ENCODE results near the gene ZNF362. TPM values are rescaled to one million over a fixed set of nuclear protein-coding genes. Genes with fewer than 3 reads are reported as not detected.

Gene ZNF362
- polyA plus RNA-seq, 1 experiment: 9.0 TPM

DNA sequence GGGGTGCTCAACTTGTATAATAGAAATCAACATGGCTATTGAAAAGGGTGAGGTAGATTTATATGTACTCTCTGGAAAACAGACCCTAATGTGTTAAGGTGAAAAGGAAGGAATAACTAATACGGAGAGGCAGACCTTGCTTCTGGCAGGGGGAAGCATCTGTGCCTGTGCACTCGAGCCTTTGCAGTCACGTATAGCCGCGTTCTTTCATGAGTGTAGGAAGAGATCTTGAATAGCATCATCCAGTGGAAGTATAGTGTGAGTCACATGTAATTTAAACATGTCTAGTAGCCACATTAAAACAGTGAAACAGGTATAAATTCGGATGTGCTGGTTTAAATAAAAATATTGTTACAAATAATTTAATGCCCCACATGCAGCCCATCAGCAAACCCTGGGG lies 61.7 kb downstream of the ZNF362 start:
- no peaks in the 10 kb centered on the region for H3K27me3 ChIP-seq (ENCODE audit: control insufficient read depth, insufficient read depth, low read length)
- no peak for TF ChIP-seq CTCF (IDR thresholded peaks at IDR 0.05; ENCODE audit: low read depth, low read length)
- no peak overlapping the region for H3K27ac ChIP-seq (ENCODE audit: low read depth, low read length)
- ChIA-PET POLR2A (no interaction called here), CTCF (interaction anchor here (1.5 to 2.1 kb wide), 2 partner anchors 13 to 153 kb away, joined by 3 to 6 read pairs; no protein-coding TSS in a partner anchor)
- no peak for DNase-seq (ENCODE audit: low read depth, low spot score)
- no peak overlapping the region for H3K4me3 ChIP-seq (ENCODE audit: low read depth, low read length)
- no peaks in the 10 kb centered on the region for H3K9me3 ChIP-seq (ENCODE audit: control insufficient read depth, insufficient read depth, low read length)

DNA sequence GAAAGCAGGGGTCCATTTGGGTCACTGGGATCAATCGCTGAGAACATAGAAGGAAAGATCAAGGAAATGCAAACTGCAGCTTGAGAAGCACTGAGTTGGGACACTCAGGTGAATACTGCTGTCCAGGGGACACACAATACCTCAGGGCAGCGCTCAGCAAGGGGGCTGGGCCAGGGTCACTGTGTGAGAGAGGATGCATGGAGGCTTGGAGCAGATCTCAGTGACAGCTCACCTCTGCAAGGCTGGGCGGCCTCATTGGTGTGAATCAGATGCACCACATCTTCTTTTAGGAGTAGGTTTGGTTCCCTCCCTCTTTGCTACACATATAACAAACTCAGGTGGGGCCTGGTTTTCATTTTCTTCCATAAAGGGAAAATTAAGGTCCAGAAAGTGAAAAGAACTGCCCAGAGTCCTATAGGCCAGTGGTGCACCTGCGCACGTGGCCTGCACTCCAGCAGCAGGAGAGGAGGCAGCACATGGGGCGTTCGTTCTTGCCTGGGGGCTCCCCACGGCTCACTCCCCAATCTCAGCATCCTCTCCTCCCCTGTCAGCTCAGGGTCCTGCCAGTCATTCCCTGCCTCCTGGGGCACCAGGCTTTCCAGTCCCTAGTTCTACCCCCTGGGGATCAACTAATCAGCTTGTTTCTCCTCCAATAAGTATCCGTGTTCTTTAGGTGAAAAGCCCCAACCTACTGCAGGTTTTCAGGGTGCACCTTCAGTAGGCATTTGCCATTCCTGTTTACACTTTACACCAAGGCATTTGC lies 63.1 kb downstream of the ZNF362 start:
- Histone ChIP-seq H3K9me3 (ENCODE audit: control insufficient read depth, insufficient read depth, low read length) (no peaks in the 10 kb centered on the region), H3K4me3 (ENCODE audit: low read depth, low read length) (no peak overlapping the region), H3K27me3 (ENCODE audit: control insufficient read depth, insufficient read depth, low read length) (no peaks in the 10 kb centered on the region), H3K27ac (ENCODE audit: low read depth, low read length) (no peak overlapping the region)
- CTCF ChIA-PET: interaction anchor here (2.3 to 3.2 kb wide), 2 partner anchors 24 to 152 kb away, joined by 11 to 12 read pairs; no protein-coding TSS in a partner anchor
- POLR2A ChIA-PET: interaction anchor here (1.5 kb wide), 1 partner anchor 28 kb away, joined by 4 read pairs; no protein-coding TSS in a partner anchor
- no peak for TF ChIP-seq CTCF (IDR thresholded peaks at IDR 0.05; ENCODE audit: low read depth, low read length)
- DNase-seq (ENCODE audit: low read depth, low spot score): no peak

- no peak for DNase-seq (ENCODE audit: low read depth, low spot score)
- POLR2A ChIA-PET: interaction anchor here (0.6 to 1.6 kb wide), 3 partner anchors 23 to 30 kb away, joined by 3 to 5 read pairs (median 4); no protein-coding TSS in a partner anchor
- no peaks in the 10 kb centered on the region for H3K27me3 ChIP-seq (ENCODE audit: control insufficient read depth, insufficient read depth, low read length)
- H3K4me3 ChIP-seq (ENCODE audit: low read depth, low read length): no peak overlapping the region
- CTCF ChIA-PET: interaction anchor here (2.3 to 3.2 kb wide), 2 partner anchors 25 to 151 kb away, joined by 11 to 12 read pairs; no protein-coding TSS in a partner anchor
- H3K9me3 ChIP-seq (ENCODE audit: control insufficient read depth, insufficient read depth, low read length): no peaks in the 10 kb centered on the region
- H3K27ac ChIP-seq (ENCODE audit: low read depth, low read length): no peak overlapping the region
- TF ChIP-seq CTCF (IDR thresholded peaks at IDR 0.05; ENCODE audit: low read depth, low read length): no peak
Measured at GRCh38 chr1:33319949-33320618, 63.8 kb downstream of the ZNF362 start.

- H3K27me3 ChIP-seq (ENCODE audit: control insufficient read depth, insufficient read depth, low read length): no peaks in the 10 kb centered on the region
- CTCF ChIA-PET: interaction anchor here (2.3 to 3.2 kb wide), 2 partner anchors 25 to 150 kb away, joined by 11 to 12 read pairs; no protein-coding TSS in a partner anchor
- DNase-seq (ENCODE audit: low read depth, low spot score): no peak
- POLR2A ChIA-PET: interaction anchor here (0.9 to 1.6 kb wide), 2 partner anchors 29 to 148 kb away, joined by 3 to 5 read pairs; no protein-coding TSS in a partner anchor
- no peak for TF ChIP-seq CTCF (IDR thresholded peaks at IDR 0.05; ENCODE audit: low read depth, low read length)
- no peaks in the 10 kb centered on the region for H3K9me3 ChIP-seq (ENCODE audit: control insufficient read depth, insufficient read depth, low read length)
- H3K4me3 ChIP-seq (ENCODE audit: low read depth, low read length): no peak within 1 kb of the TSS
- peak within 1 kb of the TSS; percentile 21 for H3K27ac ChIP-seq (ENCODE audit: low read depth, low read length)
Measured at GRCh38 chr1:33320619-33321165, 64.4 kb downstream of the ZNF362 start, which contains the start of gene A3GALT2. A3GALT2 (minus strand) TSS chr1:33321098; CDS start chr1:33321098, 0 bp downstream.
